ENCODE data around the gene GTSE1. TPM values are rescaled to one million over a fixed set of nuclear protein-coding genes. Genes with fewer than 3 reads are reported as not detected.

Gene GTSE1
- total and polyA plus RNA-seq, 2 donors = 0.33 to 6.6 TPM

- no peak overlapping the region for H3K4me3 ChIP-seq (ENCODE audit: low read depth, low read length)
- WGBS = 90% methylated on average over 5 of the region's 5 CpGs
- H3K27ac ChIP-seq (ENCODE audit: low read depth) = no peak overlapping the region
- no peaks in the 10 kb centered on the region for H3K4me1 ChIP-seq (ENCODE audit: insufficient read depth)
- H3K36me3 ChIP-seq (ENCODE audit: insufficient read depth) = no peaks in the 10 kb centered on the region
- no peak for DNase-seq (ENCODE audit: extremely low spot score)
Measured at GRCh38 chr22:46360097-46360496, 63.4 kb downstream of the GTSE1 start.

- Histone ChIP-seq H3K4me1 (ENCODE audit: insufficient read depth) (no peaks in the 10 kb centered on the region), H3K4me3 (ENCODE audit: low read depth, low read length) (no peak overlapping the region)
- WGBS = 66% methylated on average over 10 of the region's 10 CpGs
Measured at GRCh38 chr22:46360891-46361290, 64.2 kb downstream of the GTSE1 start.

GRCh38 chr22:46361826-46362202 is 65.1 kb downstream of the GTSE1 start:
- Histone ChIP-seq H3K4me1 (ENCODE audit: insufficient read depth) (no peaks in the 10 kb centered on the region), H3K36me3 (ENCODE audit: insufficient read depth) (peaks cover 1% of the 10 kb centered on the region), H3K4me3 (ENCODE audit: low read depth, low read length) (no peak overlapping the region), H3K27ac (ENCODE audit: low read depth) (no peak overlapping the region)
- WGBS = 71% methylated on average over 11 of the region's 11 CpGs
- DNase-seq (ENCODE audit: extremely low spot score) = no peak

More at GRCh38 chr22:46360891-46361290, 64.2 kb downstream of the GTSE1 start:
- DNase-seq (ENCODE audit: extremely low spot score) = no peak
- peaks cover 1% of the 10 kb centered on the region for H3K36me3 ChIP-seq (ENCODE audit: insufficient read depth)
- no peak overlapping the region for H3K27ac ChIP-seq (ENCODE audit: low read depth)

- Histone ChIP-seq H3K4me3 (ENCODE audit: low read depth, low read length) (no peak overlapping the region), H3K36me3 (ENCODE audit: insufficient read depth) (peaks cover 1% of the 10 kb centered on the region), H3K27ac (ENCODE audit: low read depth) (no peak overlapping the region), H3K4me1 (ENCODE audit: insufficient read depth) (no peaks in the 10 kb centered on the region)
- no peak for DNase-seq (ENCODE audit: extremely low spot score)
- 74% methylated on average over 25 of the region's 25 CpGs for WGBS
Measured at GRCh38 chr22:46362203-46362933, 65.7 kb downstream of the GTSE1 start.

GRCh38 chr22:46362934-46363515 is 66.4 kb downstream of the GTSE1 start:
- Histone ChIP-seq H3K27ac (ENCODE audit: low read depth) (no peak overlapping the region), H3K36me3 (ENCODE audit: insufficient read depth) (peaks cover 1% of the 10 kb centered on the region), H3K4me3 (ENCODE audit: low read depth, low read length) (no peak overlapping the region), H3K4me1 (ENCODE audit: insufficient read depth) (no peaks in the 10 kb centered on the region)
- DNase-seq (ENCODE audit: extremely low spot score) = no peak
- WGBS = 91% methylated on average over 15 of the region's 15 CpGs

DNA sequence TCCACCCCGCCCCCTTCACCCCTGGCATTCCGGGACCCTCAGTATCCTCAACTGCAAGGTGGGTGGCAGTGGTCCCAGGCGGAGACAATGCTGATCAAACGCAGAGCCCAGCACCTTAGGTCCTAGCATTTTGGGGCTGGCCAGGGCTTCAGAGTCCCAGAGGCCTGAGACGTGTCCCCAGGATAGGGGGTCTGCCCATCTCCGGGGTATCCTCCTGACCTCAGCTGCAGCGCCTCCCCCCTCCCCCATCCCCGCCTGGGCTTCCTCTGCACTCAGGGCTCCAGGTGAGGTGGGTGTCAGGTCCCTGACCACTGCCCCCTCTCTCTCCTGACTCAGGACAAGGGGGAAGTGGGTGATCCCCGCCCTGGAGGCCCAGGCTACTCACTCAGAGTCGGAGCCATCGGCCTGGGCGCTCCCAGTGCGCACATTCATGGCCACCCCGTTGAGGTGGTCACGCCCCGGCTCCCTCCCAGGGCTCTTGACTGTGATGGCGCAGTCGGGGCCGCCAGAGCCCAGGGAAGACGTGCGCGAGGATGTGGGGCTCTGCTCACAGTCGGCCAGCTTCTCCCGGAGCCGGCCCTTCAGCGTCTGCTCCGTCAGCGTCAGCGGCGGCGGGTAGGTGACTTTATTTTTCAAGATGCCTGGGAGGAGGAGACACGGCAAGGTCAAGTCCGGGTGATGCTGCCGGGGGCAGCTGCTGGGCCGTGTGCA is 67.1 kb downstream of the GTSE1 start:
- 82% methylated on average over 35 of the region's 35 CpGs for WGBS
- peaks cover 1% of the 10 kb centered on the region for H3K36me3 ChIP-seq (ENCODE audit: insufficient read depth)
- H3K4me1 ChIP-seq (ENCODE audit: insufficient read depth) = no peaks in the 10 kb centered on the region
- DNase-seq (ENCODE audit: extremely low spot score) = no peak
- no peak overlapping the region for H3K27ac ChIP-seq (ENCODE audit: low read depth)
- no peak overlapping the region for H3K4me3 ChIP-seq (ENCODE audit: low read depth, low read length)

DNA sequence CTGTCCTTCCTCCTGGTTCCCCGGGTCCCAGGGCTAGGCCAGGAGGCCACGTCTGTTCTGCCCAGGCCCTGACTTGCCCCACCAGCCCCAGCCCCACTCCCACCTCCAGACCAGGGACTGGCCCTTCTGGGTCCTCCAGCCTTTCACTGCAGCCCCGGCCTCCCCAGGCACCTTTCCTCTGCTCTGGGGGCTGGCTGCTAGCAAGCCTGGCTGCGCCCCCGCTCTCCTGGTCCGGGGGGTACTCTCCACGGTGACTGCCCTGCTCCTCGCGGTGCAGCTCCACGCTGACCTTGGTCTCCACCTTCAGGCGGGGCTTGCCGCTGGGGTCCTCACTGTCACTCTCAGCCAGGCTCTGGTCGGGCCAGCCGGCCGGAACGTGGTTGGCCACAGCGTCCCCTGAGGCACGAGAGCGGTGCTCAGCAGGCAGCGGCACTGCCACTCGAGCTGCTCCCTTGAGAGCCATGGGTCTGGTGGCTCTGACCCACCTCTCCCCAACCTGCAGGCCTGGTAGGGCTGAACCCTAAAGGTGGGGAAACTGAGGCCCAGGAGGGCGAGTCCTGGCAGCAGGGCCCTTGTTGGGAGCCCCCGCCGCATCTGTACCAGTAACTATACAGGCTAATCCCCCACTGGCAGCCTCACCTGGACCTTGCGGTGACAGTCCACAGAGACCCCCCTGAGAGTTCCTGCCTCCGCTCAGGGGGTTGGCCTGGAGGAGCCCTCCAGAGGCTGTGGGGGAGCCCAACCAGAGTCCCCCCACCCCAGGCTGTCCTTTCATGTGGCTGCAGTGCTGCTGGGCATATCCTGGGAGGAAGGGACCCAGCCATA is 67.9 kb downstream of the GTSE1 start:
- no peak overlapping the region for H3K27ac ChIP-seq (ENCODE audit: low read depth)
- H3K36me3 ChIP-seq (ENCODE audit: insufficient read depth) = peaks cover 1% of the 10 kb centered on the region
- DNase-seq (ENCODE audit: extremely low spot score) = no peak
- H3K4me1 ChIP-seq (ENCODE audit: insufficient read depth) = no peaks in the 10 kb centered on the region
- no peak overlapping the region for H3K4me3 ChIP-seq (ENCODE audit: low read depth, low read length)
- 83% methylated on average over 26 of the region's 26 CpGs for WGBS

- H3K4me3 ChIP-seq (ENCODE audit: low read depth, low read length) = no peak overlapping the region
- H3K36me3 ChIP-seq (ENCODE audit: insufficient read depth) = peaks cover 1% of the 10 kb centered on the region
- no peaks in the 10 kb centered on the region for H3K4me1 ChIP-seq (ENCODE audit: insufficient read depth)
- H3K27ac ChIP-seq (ENCODE audit: low read depth) = no peak overlapping the region
- WGBS = 90% methylated on average over 22 of the region's 22 CpGs
- DNase-seq (ENCODE audit: extremely low spot score) = no peak
Measured at GRCh38 chr22:46365166-46365624, 68.5 kb downstream of the GTSE1 start.

DNA sequence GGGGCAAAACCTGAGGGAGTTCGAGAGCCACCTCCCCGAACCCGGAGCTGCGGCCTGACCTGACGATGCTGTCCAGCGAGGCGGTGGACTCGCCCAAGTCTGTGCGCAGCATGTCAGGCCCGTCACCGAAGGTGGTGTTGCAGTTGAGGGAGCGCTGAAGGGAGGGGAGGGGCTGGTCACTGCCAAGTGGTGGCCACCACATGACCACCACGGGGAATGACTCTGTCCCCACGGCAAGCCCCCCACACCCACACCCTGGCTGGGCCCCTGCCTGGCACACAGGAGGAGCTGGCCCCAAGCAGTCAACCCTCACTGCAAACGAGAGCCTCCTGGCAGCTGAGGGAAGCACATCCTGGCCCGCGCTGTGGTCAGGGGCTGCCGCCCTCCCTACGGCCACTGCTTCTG is 69.7 kb downstream of the GTSE1 start:
- H3K4me3 ChIP-seq (ENCODE audit: low read depth, low read length) = no peak overlapping the region
- no peaks in the 10 kb centered on the region for H3K4me1 ChIP-seq (ENCODE audit: insufficient read depth)
- 86% methylated on average over 19 of the region's 19 CpGs for whole genome bisulfite sequencing
- H3K36me3 ChIP-seq (ENCODE audit: insufficient read depth) = peaks cover 1% of the 10 kb centered on the region
- H3K27ac ChIP-seq (ENCODE audit: low read depth) = no peak overlapping the region
- DNase-seq (ENCODE audit: extremely low spot score) = no peak

GRCh38 chr22:46366801-46367706 is 70.4 kb downstream of the GTSE1 start:
- Histone ChIP-seq H3K27ac (ENCODE audit: low read depth) (no peak overlapping the region), H3K36me3 (ENCODE audit: insufficient read depth) (peaks cover 1% of the 10 kb centered on the region), H3K4me1 (ENCODE audit: insufficient read depth) (no peaks in the 10 kb centered on the region), H3K4me3 (ENCODE audit: low read depth, low read length) (no peak overlapping the region)
- no peak for DNase-seq (ENCODE audit: extremely low spot score)
- WGBS = 72% methylated on average over 45 of the region's 45 CpGs

- 40% methylated on average over 19 of the region's 19 CpGs for WGBS
- no peak overlapping the region for H3K4me3 ChIP-seq (ENCODE audit: low read depth, low read length)
- no peak overlapping the region for H3K27ac ChIP-seq (ENCODE audit: low read depth)
- H3K36me3 ChIP-seq (ENCODE audit: insufficient read depth) = peaks cover 1% of the 10 kb centered on the region
- no peak for DNase-seq (ENCODE audit: extremely low spot score)
- H3K4me1 ChIP-seq (ENCODE audit: insufficient read depth) = no peaks in the 10 kb centered on the region
Measured at GRCh38 chr22:46367707-46368191, 71.1 kb downstream of the GTSE1 start.

GRCh38 chr22:46368422-46368821 is 71.8 kb downstream of the GTSE1 start:
- DNase-seq (ENCODE audit: extremely low spot score) = no peak
- Histone ChIP-seq H3K4me3 (ENCODE audit: low read depth, low read length) (no peak overlapping the region), H3K27ac (ENCODE audit: low read depth) (no peak overlapping the region), H3K4me1 (ENCODE audit: insufficient read depth) (no peaks in the 10 kb centered on the region), H3K36me3 (ENCODE audit: insufficient read depth) (peaks cover 1% of the 10 kb centered on the region)
- WGBS = 79% methylated on average over 12 of the region's 12 CpGs
